HEK293 (cell line): ENCODE measurements around the gene CTNNBL1.

Experiments used
- BCL11B ChIP-seq: fragments of 450-650 bp; formaldehyde crosslinking; IDR thresholded peaks from 2 replicates; pipeline ENCODE4 v1.5.1; 2016; ENCODE audit warnings: low read depth, missing biosample characterization, missing genetic modification characterization
- TRIM28 ChIP-seq: IDR thresholded peaks from 2 replicates; pipeline ENCODE4 v1.6.1; 2011; ENCODE audit warnings: low read length, control low read depth, borderline replicate concordance
- ZNF121 ChIP-seq: fragments of 450-650 bp; formaldehyde crosslinking; IDR thresholded peaks from 2 replicates; pipeline ENCODE4 v1.5.1; 2016; ENCODE audit warnings: missing biosample characterization, missing genetic modification characterization
- ZNF138 ChIP-seq: fragments of 450-650 bp; formaldehyde crosslinking; IDR thresholded peaks from 2 replicates; pipeline ENCODE4 v1.5.1; 2016; ENCODE audit warnings: missing biosample characterization, missing genetic modification characterization, borderline replicate concordance
- ZNF26 ChIP-seq: fragments of 450-650 bp; formaldehyde crosslinking; IDR thresholded peaks from 2 replicates; pipeline ENCODE4 v1.5.1; 2016; ENCODE audit warnings: missing biosample characterization, missing genetic modification characterization
- ZNF660 ChIP-seq: fragments of 450-650 bp; IDR thresholded peaks from 2 replicates; pipeline ENCODE4 v1.5.1; 2018; ENCODE audit warnings: missing biosample characterization, mild to moderate bottlenecking, missing genetic modification characterization
- TF ChIP-seq, protein P1 (sequence below): fragments of 450-650 bp; formaldehyde crosslinking; IDR thresholded peaks from 2 replicates; pipeline ENCODE4 v1.5.1; 2016; ENCODE audit warnings: missing biosample characterization, missing genetic modification characterization

GRCh38 chr20:37757550-37757949 is 63.7 kb downstream of the CTNNBL1 start:
- no peak for TF ChIP-seq ZNF138 (tag by site-specific recombination)
- no peak for TF ChIP-seq ZNF660 (tag by site-specific recombination)
- no peak for TF ChIP-seq ZNF26 (tag by site-specific recombination)
- TF ChIP-seq, protein P1, sequence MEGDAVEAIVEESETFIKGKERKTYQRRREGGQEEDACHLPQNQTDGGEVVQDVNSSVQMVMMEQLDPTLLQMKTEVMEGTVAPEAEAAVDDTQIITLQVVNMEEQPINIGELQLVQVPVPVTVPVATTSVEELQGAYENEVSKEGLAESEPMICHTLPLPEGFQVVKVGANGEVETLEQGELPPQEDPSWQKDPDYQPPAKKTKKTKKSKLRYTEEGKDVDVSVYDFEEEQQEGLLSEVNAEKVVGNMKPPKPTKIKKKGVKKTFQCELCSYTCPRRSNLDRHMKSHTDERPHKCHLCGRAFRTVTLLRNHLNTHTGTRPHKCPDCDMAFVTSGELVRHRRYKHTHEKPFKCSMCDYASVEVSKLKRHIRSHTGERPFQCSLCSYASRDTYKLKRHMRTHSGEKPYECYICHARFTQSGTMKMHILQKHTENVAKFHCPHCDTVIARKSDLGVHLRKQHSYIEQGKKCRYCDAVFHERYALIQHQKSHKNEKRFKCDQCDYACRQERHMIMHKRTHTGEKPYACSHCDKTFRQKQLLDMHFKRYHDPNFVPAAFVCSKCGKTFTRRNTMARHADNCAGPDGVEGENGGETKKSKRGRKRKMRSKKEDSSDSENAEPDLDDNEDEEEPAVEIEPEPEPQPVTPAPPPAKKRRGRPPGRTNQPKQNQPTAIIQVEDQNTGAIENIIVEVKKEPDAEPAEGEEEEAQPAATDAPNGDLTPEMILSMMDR (tag by site-specific recombination) = peak; percentile 19; the same call in 1 of the 2 replicates
- TF ChIP-seq BCL11B (tag by site-specific recombination) = no peak
- TF ChIP-seq TRIM28 = no peak
- TF ChIP-seq ZNF121 (tag by site-specific recombination) = no peak
